IMR-90 (cell line): ENCODE data around the gene BRME1.

Experiments
- CTCF ChIP-seq: conservative IDR thresholded peaks from 2 replicates; pipeline ENCODE4 v1.5.1; 2012; ENCODE audit warnings: mild to moderate bottlenecking, low read depth, low read length, improper control_type of control experiment
- ELK1 ChIP-seq: fragments of 150-350 bp; IDR thresholded peaks from 2 replicates; pipeline ENCODE4 v1.6.1; 2016; ENCODE audit warnings: low read depth, mild to moderate bottlenecking, low read length, moderate library complexity, borderline replicate concordance
- RAD21 ChIP-seq: IDR thresholded peaks from 2 replicates; pipeline ENCODE4 v1.6.1; 2012; ENCODE audit warnings: low read length, improper control_type of control experiment
- SMC3 ChIP-seq: fragments of 150-350 bp; IDR thresholded peaks from 2 replicates; pipeline ENCODE4 v1.6.1; 2016; ENCODE audit warnings: low read depth, mild to moderate bottlenecking, antibody characterized with exemption, low read length, moderate library complexity

GRCh38 chr19:13926715-13927114 lies 20.8 kb upstream of the BRME1 start:
- TF ChIP-seq CTCF (no peak), ELK1 (no peak), SMC3 (no peak), RAD21 (no peak)
